Mesodermal cell (in vitro differentiated cells): ENCODE data around the gene ATP6V0B.
A peak's percentile ranks its signal among the peaks of the same experiment; 100 is the strongest.

ENCODE experiments used
- H3K27ac ChIP-seq: 2 replicates; pipeline ENCODE4 v1.7.0; 2013; ENCODE audit warnings: mild to moderate bottlenecking, low read depth, low read length, moderate library complexity; ENCODE audit not compliant: severe bottlenecking
- H3K36me3 ChIP-seq: 2 replicates; pipeline ENCODE4 v1.7.1; 2013; ENCODE audit warnings: mild to moderate bottlenecking, low read length, moderate library complexity; ENCODE audit not compliant: control insufficient read depth, insufficient read depth
- H3K4me1 ChIP-seq: one replicate; pipeline ENCODE4 v1.7.1; 2013; ENCODE audit warnings: mild to moderate bottlenecking, low read length; ENCODE audit not compliant: insufficient read depth, control insufficient read depth, poor library complexity, severe bottlenecking
- H3K4me3 ChIP-seq: 2 replicates; pipeline ENCODE4 v1.7.0; 2013; ENCODE audit warnings: low read length, control low read depth, mild to moderate bottlenecking; ENCODE audit not compliant: insufficient read depth, poor library complexity, severe bottlenecking; ENCODE audit errors: extremely low read depth
- H3K9me3 ChIP-seq: 2 replicates; pipeline ENCODE4 v1.7.1; 2013; ENCODE audit warnings: mild to moderate bottlenecking, low read length, moderate library complexity; ENCODE audit not compliant: control insufficient read depth
- WGBS, 2 experiments: methylation state at CpG; one replicate each; pipeline ENCODE4 v1.1.5; 2013; ENCODE audit warnings: missing lambda C conversion rate in 2 of 2; ENCODE audit not compliant: insufficient coverage in 2 of 2; 5-methylcytosine and 5-hydroxymethylcytosine counted together

Gene ATP6V0B

DNA sequence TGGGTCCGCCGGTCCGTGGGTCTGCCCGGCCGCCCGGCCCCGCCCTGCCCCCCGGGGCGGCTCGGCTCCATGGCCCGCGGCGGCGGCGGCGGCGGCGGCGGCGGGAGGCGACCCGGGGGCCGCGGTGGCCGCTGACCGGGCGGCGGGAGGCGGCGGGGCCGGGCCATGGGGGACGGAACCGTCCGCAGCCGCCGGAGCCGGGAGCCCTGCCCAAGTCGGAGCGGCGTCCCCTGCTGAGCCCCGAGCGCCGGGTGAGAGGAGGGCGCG is 4.4 kb downstream of the ATP6V0B start:
- H3K4me1 ChIP-seq, result peaks cover 7% of the 10 kb centered on the region
- H3K27ac ChIP-seq, result peak overlapping the region; percentile 49
- 0% methylated on average over 25 to 30 of the region's 45 CpGs for WGBS, 2 experiments
- no peaks in the 10 kb centered on the region for H3K9me3 ChIP-seq
- peak overlapping the region; percentile 58 for H3K4me3 ChIP-seq
- H3K36me3 ChIP-seq, result peaks cover 58% of the 10 kb centered on the region

DNA sequence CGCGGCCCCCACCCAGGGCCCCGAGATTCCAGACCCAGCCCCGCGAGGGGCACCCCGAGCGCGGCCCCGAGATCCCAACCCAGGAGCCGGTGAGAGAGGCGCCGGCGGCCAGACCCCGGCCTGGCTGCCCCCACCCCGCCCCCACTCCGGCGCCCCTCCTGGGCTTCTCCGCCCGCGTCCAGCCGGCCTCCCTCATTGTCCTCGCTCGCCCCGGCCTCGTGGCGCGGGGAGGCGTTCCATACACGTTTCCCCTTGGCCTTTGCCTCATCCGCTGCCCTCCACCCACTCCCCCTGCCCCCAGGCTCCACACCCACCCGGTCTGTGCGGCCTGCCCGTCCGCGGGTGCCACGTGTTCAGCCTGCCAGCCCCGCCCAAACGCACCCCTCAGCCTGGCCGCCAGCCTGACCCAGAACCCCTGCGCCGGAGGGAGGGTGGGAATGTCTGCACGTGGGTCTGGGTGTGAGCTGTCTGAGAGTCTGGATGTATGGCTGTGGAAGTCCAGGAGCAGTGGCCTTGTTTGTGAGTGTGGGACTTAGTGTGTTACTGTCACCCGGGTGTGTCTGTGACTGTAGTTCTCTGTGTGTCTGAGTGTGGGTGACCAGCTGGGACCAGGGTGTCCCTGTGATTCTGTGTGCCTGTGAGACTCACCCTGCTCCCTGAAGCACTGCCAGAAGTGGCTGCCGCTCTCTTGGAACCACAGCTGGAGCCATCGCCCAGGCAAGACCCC is 4.9 kb downstream of the ATP6V0B start:
- peak overlapping the region; percentile 58 for H3K4me3 ChIP-seq
- peak overlapping the region; percentile 49 for H3K27ac ChIP-seq
- 9 to 10% methylated on average over 13 to 16 of the region's 45 CpGs for WGBS, 2 experiments
- H3K36me3 ChIP-seq, result peaks cover 63% of the 10 kb centered on the region
- H3K4me1 ChIP-seq, result peaks cover 7% of the 10 kb centered on the region
- H3K9me3 ChIP-seq, result no peaks in the 10 kb centered on the region

DNA sequence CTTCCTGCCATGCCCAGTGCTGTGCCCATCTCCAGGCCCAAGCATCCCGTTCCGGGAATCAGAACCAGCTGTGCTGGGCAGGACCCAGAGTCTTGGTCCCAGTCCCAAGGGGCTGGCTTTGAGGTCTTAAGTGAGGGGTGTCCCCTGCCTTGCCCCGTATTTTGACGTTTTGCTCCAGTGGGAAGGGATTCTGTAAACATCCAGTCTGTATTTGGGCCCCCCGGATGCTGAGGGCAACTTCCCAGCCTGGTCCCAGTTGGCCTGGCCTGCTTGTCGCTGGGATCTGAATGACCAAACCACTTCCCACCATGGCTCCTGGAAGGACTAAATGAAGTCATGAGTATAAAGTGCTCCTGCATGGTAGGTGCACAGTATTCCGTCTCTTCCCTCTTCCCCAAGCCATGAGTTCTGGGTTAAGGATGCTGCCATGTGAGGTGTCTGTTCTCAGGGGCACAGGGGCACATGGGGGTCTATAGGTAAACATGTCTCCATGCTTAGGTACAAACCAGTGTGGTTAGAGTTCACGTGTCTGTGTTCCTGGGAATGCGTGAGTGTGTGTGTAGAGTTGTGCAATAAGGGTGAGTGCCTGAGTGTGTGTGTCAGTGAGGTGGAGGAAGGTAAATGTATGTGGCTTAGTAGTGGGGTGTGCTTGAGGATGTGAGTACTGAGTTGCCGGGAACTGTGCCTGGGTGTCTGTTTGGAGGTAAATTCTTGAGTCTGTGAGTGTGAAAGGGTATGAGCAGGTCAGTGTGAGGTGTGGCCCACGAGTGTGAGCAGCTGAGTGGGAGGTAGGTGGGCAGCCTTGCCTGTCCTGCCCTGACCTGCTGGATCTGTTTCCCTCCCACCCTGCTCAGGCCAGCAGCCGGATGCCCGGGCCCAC is 5.7 kb downstream of the ATP6V0B start:
- peak overlapping the region; percentile 49 for H3K27ac ChIP-seq
- H3K36me3 ChIP-seq, result peaks cover 69% of the 10 kb centered on the region
- H3K9me3 ChIP-seq, result no peaks in the 10 kb centered on the region
- peaks cover 7% of the 10 kb centered on the region for H3K4me1 ChIP-seq
- WGBS, 2 experiments, result 79 to 84% methylated on average over 10 to 12 of the region's 13 CpGs
- H3K4me3 ChIP-seq, result peak overlapping the region; percentile 58

DNA sequence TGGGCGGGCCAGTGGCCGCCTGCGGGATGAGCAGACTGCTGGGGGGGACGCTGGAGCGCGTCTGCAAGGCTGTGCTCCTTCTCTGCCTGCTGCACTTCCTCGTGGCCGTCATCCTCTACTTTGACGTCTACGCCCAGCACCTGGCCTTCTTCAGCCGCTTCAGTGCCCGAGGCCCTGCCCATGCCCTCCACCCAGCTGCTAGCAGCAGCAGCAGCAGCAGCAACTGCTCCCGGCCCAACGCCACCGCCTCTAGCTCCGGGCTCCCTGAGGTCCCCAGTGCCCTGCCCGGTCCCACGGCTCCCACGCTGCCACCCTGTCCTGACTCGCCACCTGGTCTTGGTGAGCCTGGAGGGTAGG is 6.4 kb downstream of the ATP6V0B start:
- no peak overlapping the region for H3K4me3 ChIP-seq
- H3K9me3 ChIP-seq, result no peaks in the 10 kb centered on the region
- H3K27ac ChIP-seq, result no peak overlapping the region
- H3K36me3 ChIP-seq, result peaks cover 75% of the 10 kb centered on the region
- peaks cover 13% of the 10 kb centered on the region for H3K4me1 ChIP-seq
- 95 to 97% methylated on average over 16 of the region's 20 CpGs for WGBS, 2 experiments

DNA sequence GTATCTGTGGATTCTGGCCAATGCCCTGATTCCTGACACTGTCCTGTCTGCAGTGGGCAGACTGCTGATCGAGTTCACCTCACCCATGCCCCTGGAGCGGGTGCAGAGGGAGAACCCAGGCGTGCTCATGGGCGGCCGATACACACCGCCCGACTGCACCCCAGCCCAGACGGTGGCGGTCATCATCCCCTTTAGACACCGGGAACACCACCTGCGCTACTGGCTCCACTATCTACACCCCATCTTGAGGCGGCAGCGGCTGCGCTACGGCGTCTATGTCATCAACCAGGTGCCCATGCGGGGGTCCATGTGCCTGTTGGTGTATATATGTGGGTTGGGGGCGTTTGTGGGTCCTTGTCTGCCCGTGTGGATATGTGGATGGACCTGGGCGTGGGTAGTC is 6.9 kb downstream of the ATP6V0B start:
- no peaks in the 10 kb centered on the region for H3K9me3 ChIP-seq
- no peak overlapping the region for H3K4me3 ChIP-seq
- WGBS, 2 experiments, result 98 to 100% methylated on average over 6 to 15 of the region's 20 CpGs
- peaks cover 75% of the 10 kb centered on the region for H3K36me3 ChIP-seq
- H3K4me1 ChIP-seq, result peaks cover 17% of the 10 kb centered on the region
- no peak overlapping the region for H3K27ac ChIP-seq

DNA sequence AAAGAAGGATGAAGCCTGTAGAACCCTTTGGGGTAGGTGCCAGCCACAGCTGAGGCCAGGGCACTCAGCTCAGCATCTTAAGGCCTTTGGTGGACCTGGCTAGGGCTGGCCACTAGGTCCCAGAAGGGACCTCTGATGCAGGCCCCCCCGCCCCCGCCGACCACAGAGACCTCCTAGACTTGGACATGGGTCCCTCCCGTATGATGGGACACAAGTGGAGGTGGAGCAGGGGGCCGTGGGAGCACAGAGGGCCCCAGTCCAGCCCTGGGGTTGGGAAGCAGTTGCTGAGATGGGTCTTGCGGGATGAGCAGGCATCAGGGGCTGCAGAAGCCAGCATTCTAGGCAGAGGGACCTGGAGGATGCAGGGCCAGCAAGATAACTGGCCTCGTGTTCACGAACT is 7.5 kb downstream of the ATP6V0B start:
- Histone ChIP-seq H3K27ac (no peak overlapping the region), H3K36me3 (peaks cover 70% of the 10 kb centered on the region), H3K9me3 (no peaks in the 10 kb centered on the region), H3K4me3 (no peak overlapping the region), H3K4me1 (peaks cover 21% of the 10 kb centered on the region)
- 96 to 97% methylated on average over 6 to 8 of the region's 8 CpGs for WGBS, 2 experiments

DNA sequence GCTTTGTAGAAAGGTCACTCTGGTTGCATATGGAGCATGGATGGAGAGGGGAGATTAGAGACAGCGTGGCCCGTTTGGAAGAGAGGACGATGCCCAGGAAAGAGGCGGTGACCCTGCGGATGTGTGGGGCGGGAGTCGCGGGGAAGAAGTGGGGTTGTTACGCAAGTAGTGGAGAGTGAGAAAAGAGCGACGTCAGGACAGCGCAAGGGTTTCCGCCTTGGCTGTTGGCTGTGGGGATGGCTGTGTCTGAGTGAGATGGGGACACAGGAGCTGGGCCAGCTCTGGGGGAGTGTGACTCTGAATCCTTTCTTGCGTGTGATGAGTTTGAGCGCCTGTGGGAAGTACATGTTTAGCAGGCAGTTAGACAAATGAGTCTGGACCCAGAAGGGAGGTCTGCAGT is 8.0 kb downstream of the ATP6V0B start:
- H3K36me3 ChIP-seq, result peaks cover 64% of the 10 kb centered on the region

DNA sequence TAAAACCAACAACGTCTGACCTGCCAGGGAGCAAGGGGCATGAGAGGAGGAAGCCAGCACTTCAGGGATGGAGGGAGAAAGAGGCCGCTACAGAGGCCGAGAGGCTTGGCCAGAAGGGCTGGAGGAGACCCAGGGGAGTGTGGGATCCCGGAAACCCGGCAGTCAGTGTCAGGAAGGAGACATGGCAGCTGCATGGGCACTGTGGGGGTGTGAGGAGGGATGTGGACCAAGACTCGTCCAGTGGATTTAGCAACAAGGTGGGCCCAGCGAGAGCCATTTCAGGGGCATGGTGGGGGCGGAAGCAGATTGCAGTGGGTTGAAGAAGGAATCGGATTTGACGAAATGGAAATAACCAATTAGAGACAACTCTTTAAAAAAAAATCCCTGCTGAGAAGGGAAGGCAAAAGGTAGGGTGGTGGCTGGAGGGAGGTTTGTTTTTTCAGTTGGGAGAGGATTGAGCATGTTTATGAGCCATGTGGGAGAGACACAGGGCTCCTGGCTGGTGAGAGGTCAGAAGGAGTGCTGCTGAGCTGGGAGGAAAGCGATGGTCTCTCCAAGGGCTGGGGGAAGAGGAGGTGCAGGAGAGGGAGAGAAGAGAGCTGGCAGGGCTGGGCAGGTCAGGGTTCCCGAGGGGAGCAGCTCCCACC is 8.6 kb downstream of the ATP6V0B start:
- Histone ChIP-seq H3K9me3 (no peaks in the 10 kb centered on the region), H3K4me1 (peaks cover 19% of the 10 kb centered on the region), H3K27ac (no peak overlapping the region), H3K36me3 (peaks cover 59% of the 10 kb centered on the region), H3K4me3 (no peak overlapping the region)
- WGBS, 2 experiments, result 85 to 92% methylated on average over 8 to 9 of the region's 12 CpGs

More for the DNA sequence above, 8.0 kb downstream of the ATP6V0B start:
- WGBS, 2 experiments, result 89 to 94% methylated on average over 8 to 15 of the region's 15 CpGs
- Histone ChIP-seq H3K27ac (no peak overlapping the region), H3K4me3 (no peak overlapping the region), H3K9me3 (no peaks in the 10 kb centered on the region), H3K4me1 (peaks cover 19% of the 10 kb centered on the region)

DNA sequence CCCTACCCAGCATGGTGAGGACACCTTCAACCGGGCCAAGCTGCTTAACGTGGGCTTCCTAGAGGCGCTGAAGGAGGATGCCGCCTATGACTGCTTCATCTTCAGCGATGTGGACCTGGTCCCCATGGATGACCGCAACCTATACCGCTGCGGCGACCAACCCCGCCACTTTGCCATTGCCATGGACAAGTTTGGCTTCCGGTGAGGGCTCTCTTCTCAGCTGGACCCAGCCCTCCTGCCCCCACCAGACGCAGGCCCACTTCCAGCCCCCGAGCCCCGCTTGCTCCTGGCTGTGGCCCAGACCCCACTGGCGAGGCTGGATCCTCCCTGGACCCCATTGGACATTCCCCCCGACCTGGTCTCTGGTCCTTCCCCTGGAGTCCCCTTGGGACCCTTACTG is 10.1 kb downstream of the ATP6V0B start:
- Histone ChIP-seq H3K9me3 (no peaks in the 10 kb centered on the region), H3K27ac (no peak overlapping the region), H3K4me1 (peaks cover 19% of the 10 kb centered on the region), H3K36me3 (peaks cover 59% of the 10 kb centered on the region), H3K4me3 (no peak overlapping the region)
- 97% methylated on average over 12 to 16 of the region's 16 CpGs for WGBS, 2 experiments

DNA sequence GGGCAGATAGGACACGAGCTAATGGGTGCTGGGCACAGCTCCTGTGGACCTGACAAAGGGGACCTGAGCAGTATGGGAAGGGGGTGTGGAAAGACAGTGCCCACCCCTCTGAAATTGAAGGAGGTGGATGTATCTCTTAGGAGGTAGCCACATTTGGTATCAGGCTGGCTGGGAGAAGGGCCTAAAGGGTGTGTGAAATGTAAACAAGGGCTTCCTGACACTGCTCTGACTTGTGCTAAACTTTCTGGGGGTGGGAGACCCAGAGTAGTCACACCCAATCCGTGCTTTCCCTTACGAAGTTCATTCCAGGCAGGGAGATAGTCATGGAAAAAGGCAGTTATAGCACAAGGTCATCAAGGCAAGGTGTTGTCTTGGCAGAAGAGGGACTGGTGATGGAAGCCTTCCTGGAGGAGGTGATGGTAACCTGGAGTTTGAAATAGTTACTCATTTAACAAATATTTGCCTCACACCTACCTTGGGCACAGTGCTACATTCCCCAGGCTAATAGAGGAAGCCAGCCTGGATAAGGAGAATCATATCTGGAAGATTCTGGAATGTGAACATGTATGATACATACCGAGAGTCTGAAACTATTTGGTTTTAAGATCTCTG is 11.3 kb downstream of the ATP6V0B start:
- Histone ChIP-seq H3K4me1 (peaks cover 24% of the 10 kb centered on the region), H3K27ac (no peak overlapping the region), H3K9me3 (no peaks in the 10 kb centered on the region), H3K36me3 (peaks cover 55% of the 10 kb centered on the region), H3K4me3 (no peak overlapping the region)
- WGBS, 2 experiments, result 84 to 95% methylated on average over 4 of the region's 4 CpGs
